Fibroblast of villous mesenchyme (primary cell): ENCODE measurements around the gene ESRRA. TPM values are rescaled to one million over a fixed set of nuclear protein-coding genes. Genes with fewer than 3 reads are reported as not detected.
"Not testable (repeated sequence)": the region's sequence is repeated elsewhere in the genome, so short reads cannot be mapped to it uniquely, and the experiment has no call there.

Experiments
- DNase-seq: peaks from one replicate; pipeline ENCODE4 v3.0.0-alpha.2; 2010; ENCODE audit warnings: low read depth
- H3K4me3 ChIP-seq: 2 replicates; pipeline ENCODE4 v1.5.1; 2011; ENCODE audit warnings: low read depth, mild to moderate bottlenecking, low read length
- total RNA-seq: library from RNA; depleted of rRNA; stranded (reverse); fragments of >200 nt; gene quantifications from 2 replicates; pipeline ENCODE4 v1.2.3, GENCODE V29; 2012
- TF ChIP-seq, protein P1 (sequence below): IDR thresholded peaks from 2 replicates; pipeline ENCODE4 v1.5.1; 2012; ENCODE audit warnings: low read depth, mild to moderate bottlenecking, low read length; ENCODE audit not compliant: insufficient read depth

Gene ESRRA
- total RNA-seq, 1 donor: 23.3 TPM

DNA sequence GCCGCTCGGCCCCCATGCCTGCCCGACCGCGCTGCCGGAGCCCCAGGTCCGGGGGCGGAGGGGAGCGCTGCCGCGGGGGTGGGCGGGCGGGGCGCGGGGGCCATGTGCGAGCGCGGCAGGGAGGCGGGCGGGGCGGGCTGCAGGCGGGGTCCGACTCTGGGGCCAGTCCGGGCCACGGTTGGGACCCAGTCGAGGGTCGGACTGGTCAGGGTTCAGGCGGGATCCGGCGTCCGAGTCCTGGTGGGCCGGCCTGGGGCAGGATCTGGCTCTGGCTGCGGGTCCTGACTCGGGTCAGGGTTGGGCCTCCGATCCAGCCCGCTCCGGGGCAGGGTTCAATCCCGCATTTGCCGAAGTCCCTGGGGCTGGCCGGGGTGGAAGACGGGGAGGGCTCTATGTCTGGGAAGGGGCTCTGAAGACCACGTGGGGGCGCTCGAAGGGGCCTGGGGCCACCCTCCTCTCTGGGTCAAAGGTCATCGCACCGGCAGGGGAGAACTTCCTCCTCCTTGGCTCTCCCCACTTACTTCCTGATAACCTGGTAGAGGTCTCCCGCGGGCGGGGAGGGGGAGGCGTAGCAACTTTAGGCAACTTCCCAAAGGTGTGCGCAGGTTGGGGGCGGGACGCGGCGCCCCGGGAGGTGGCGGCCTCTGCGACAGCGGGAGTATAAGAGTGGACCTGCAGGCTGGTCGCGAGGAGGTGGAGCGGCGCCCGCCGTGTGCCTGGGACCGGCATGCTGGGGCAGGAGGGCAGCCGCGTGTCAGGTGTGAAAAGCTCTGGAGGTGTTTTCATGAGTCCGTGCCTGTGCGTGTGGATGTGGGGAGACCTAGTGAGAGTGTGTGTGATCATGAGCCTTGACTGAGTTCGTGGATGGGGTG, 603 bp downstream of the ESRRA start:
- TF ChIP-seq, protein P1, sequence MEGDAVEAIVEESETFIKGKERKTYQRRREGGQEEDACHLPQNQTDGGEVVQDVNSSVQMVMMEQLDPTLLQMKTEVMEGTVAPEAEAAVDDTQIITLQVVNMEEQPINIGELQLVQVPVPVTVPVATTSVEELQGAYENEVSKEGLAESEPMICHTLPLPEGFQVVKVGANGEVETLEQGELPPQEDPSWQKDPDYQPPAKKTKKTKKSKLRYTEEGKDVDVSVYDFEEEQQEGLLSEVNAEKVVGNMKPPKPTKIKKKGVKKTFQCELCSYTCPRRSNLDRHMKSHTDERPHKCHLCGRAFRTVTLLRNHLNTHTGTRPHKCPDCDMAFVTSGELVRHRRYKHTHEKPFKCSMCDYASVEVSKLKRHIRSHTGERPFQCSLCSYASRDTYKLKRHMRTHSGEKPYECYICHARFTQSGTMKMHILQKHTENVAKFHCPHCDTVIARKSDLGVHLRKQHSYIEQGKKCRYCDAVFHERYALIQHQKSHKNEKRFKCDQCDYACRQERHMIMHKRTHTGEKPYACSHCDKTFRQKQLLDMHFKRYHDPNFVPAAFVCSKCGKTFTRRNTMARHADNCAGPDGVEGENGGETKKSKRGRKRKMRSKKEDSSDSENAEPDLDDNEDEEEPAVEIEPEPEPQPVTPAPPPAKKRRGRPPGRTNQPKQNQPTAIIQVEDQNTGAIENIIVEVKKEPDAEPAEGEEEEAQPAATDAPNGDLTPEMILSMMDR: peak; percentile 26
- peak; percentile 51 for DNase-seq
- H3K4me3 ChIP-seq: peak overlapping the region; percentile 77

DNA sequence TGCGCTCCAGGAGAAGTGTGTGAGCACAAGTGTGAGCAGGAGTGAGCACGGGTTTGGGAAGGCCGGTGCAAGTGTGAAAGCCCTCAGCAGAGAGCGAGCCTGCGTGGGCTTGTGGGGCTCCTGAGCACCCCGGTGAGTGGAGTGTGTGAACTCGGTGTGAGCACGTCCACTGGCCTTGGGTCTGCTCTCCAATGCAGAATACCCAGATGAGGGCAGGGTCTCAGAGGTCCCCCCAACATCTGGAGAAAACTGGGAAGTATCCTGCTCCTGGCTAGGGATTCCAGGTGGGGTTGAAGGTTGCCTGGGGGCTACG, 1.2 kb downstream of the ESRRA start:
- no peak for DNase-seq
- TF ChIP-seq, protein P1: no peak
- peak overlapping the region; percentile 77 for H3K4me3 ChIP-seq

DNA sequence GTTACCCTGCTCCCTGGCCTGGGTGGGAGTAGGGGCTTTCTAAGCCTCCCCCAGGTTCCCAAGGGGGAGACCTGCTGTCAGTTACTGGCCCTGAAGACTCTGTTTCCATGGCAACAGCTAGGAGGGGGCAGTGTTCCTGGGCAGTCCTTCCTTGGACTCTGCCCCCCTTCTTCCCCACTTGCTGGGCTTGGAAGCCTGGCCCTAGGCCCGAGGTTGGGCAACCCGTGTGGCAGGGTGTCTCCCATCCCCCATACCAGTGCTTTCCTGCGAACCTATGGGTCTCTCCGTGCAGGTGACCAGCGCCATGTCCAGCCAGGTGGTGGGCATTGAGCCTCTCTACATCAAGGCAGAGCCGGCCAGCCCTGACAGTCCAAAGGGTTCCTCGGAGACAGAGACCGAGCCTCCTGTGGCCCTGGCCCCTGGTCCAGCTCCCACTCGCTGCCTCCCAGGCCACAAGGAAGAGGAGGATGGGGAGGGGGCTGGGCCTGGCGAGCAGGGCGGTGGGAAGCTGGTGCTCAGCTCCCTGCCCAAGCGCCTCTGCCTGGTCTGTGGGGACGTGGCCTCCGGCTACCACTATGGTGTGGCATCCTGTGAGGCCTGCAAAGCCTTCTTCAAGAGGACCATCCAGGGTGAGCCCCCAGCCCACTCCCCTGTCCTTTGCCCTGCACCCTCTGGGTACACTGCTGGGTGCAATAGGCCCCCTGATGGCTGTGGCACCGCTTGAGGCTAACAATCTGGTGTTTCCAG, 1.7 kb downstream of the ESRRA start:
- TF ChIP-seq, protein P1: no peak
- peak overlapping the region; percentile 77 for H3K4me3 ChIP-seq
- peak; percentile 14 for DNase-seq

DNA sequence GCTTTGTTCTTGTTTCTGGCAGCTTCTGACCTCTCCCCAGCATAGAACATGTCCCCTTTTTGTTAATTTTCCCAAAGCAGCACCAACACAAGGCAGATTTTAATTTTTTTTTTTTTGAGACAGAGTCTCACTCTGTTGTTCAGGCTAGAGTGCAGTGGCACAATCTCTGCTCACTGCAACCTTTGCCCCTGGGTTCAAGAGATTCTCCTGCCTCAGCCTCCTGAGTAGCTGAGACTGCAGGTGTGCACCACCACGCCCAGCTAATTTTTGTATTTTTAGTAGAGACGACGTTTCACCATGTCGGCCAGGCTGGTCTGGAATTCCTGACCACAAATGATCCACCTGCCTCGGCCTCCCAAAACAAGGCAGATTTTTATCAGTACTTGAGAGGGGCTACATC, 2.5 kb downstream of the ESRRA start:
- not testable (repeated sequence) for H3K4me3 ChIP-seq, DNase-seq

DNA sequence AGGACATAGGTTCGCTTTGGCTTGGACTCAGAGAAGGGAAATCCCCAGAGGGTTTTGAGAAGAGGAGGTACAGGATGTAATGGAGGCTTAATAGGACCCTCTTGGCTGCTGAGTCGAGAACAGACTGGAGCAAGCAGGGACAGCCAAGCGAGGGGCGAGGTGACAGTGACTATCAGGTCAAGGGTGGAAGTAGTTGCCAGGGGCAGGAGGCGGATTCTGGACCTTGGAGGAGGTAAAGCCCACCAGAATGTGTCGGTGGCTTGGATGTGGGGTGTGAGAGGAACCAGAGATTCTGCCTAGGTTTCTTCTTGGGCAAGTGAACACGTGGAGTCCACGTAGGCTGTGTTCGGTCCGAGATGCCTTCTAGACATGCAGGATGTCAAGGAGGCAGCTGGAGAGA, 7.6 kb downstream of the ESRRA start:
- DNase-seq: no peak
- TF ChIP-seq, protein P1: no peak
- no peak overlapping the region for H3K4me3 ChIP-seq

DNA sequence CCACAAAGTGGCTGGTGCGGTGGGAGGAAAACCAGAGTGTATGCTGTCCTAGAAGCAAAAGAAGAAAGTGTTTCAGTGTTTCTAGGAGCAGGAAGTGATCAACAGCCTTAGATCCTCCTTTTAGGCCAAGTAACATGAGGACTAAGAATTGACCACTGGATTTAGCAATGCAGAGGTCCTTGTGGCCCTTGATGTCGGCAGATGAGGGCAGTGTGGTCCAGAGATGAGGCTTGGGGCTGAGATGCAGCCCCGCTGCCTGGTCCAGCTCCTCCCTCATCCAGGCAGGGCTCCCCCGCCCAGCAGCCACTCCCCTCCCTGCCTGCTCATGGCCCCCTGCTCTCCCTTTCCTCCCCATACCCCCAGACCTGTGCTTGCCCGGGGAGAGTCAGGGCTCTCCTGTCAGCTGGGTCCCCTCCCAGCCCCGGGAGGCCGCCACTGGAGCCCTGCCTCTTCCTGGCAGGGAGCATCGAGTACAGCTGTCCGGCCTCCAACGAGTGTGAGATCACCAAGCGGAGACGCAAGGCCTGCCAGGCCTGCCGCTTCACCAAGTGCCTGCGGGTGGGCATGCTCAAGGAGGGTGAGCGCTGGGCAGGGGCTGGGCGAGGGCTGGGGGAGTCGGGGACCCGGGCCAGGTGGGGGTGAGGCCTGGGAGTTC, 8.3 kb downstream of the ESRRA start:
- TF ChIP-seq, protein P1: no peak
- H3K4me3 ChIP-seq: no peak overlapping the region
- no peak for DNase-seq
